Sigmoid colon (tissue), 7 donors: ENCODE results near the gene TYSND1. TPM values are rescaled to one million over a fixed set of nuclear protein-coding genes. Genes with fewer than 3 reads are reported as not detected.

Experiments used
- DNase-seq: peaks from one replicate; pipeline ENCODE4 v3.0.0-alpha.2; 2019
- H3K27ac ChIP-seq, 4 donors: fragments of 200-600 bp; sonication (generic); one replicate each; pipeline ENCODE4 v1.5.1; 2016 to 2019; ENCODE audit warnings: mild to moderate bottlenecking in 1 of 4
- H3K27me3 ChIP-seq, 3 donors: fragments of 200-600 bp; sonication (generic); one replicate each; pipeline ENCODE4 v1.5.1; 2019; ENCODE audit warnings: mild to moderate bottlenecking in 1 of 3
- H3K36me3 ChIP-seq, 4 donors: fragments of 200-600 bp; sonication (generic); one replicate each; pipeline ENCODE4 v1.5.1; 2016 to 2019
- H3K4me1 ChIP-seq, 4 donors: fragments of 200-600 bp; sonication (generic); one replicate each; pipeline ENCODE4 v1.5.1; 2017 to 2019
- H3K4me3 ChIP-seq, 4 donors: fragments of 200-600 bp; sonication (generic); one replicate each; pipeline ENCODE4 v1.5.1; 2017 to 2019; ENCODE audit warnings: mild to moderate bottlenecking in 2 of 4, moderate library complexity in 1 of 4
- H3K9me3 ChIP-seq, 4 donors: fragments of 200-600 bp in 3 of 4; sonication (generic) in 3 of 4; one replicate each; pipeline versions ENCODE4 v1.5.1 to v1.6.1; 2013 to 2019
- CTCF ChIP-seq, 4 experiments: fragments of 450-650 bp in 3 of 4; fragments of 200-600 bp in 1 of 4; IDR thresholded peaks; one replicate each; pipeline ENCODE4 v1.5.1; 2016 to 2019; ENCODE audit warnings: antibody characterized with exemption in 4 of 4, mild to moderate bottlenecking in 3 of 4, moderate library complexity in 2 of 4
- EP300 ChIP-seq, 4 donors: sonication (generic); formaldehyde crosslinking; IDR thresholded peaks; one replicate each; pipeline ENCODE4 v1.6.1; 2017; ENCODE audit warnings: antibody characterized with exemption in 4 of 4
- POLR2A ChIP-seq, 2 donors: fragments of 450-650 bp; IDR thresholded peaks; one replicate each; pipeline ENCODE4 v1.6.1; 2016; ENCODE audit warnings: antibody characterized with exemption in 2 of 2, mild to moderate bottlenecking in 2 of 2, moderate library complexity in 2 of 2
- POLR2AphosphoS5 ChIP-seq, 4 donors: sonication (generic); formaldehyde crosslinking; IDR thresholded peaks; one replicate each; pipeline ENCODE4 v1.6.1; 2017; ENCODE audit warnings: antibody characterized with exemption in 4 of 4
- WGBS, 2 donors: extraction: QIAGEN DNeasy Blood & Tissue Kit; methylation state at CpG; one replicate each; pipeline ENCODE4 v1.1.7; 2013; 5-methylcytosine and 5-hydroxymethylcytosine counted together
- intact Hi-C: fragments of 100-400 bp; cut with DNase I; formaldehyde crosslinking; loops from one replicate; pipeline ENCODE4 v1.15.1; 2023
- polyA plus RNA-seq, 3 donors: library from polyadenylated mRNA; stranded (reverse); fragments of 200-250 nt; gene quantifications; one replicate each; pipeline ENCODE4 v1.2.3, GENCODE V29; 2013
- total RNA-seq, 4 donors: library from RNA; depleted of rRNA; stranded (reverse); fragments of >200 nt; gene quantifications; one replicate each; pipeline ENCODE4 v1.1.0, GENCODE V29; 2016
- donor health status: healthy with polysubstance abuse.
- donor health status: Bipolar disorder and iron deficiency.
- donor health status: healthy.

The TYSND1 gene
- total and polyA plus RNA-seq, 7 donors, result 5.1 to 13.5 (median 8.4) TPM

GRCh38 chr10:70135684-70136083, 10.8 kb downstream of the TYSND1 start:
- TF ChIP-seq POLR2A (IDR thresholded peaks at IDR 0.05) (no peak), POLR2AphosphoS5 (IDR thresholded peaks at IDR 0.05) (no peak), CTCF (IDR thresholded peaks at IDR 0.05) (no peak), EP300 (IDR thresholded peaks at IDR 0.05) (no peak)
- WGBS, 2 donors, result 79 to 94% methylated on average over 7 of the region's 7 CpGs
- H3K4me1 ChIP-seq, result peaks cover 0 to 21% (median 18%) of the 10 kb centered on the region in 4 donors

GRCh38 chr10:70135046-70135445, 11.5 kb downstream of the TYSND1 start:
- Histone ChIP-seq H3K36me3 (peaks cover 0 to 11% (median 3%) of the 10 kb centered on the region in 4 donors), H3K9me3 (no peaks in the 10 kb centered on the region), H3K27me3 (no peaks in the 10 kb centered on the region), H3K27ac (no peak overlapping the region), H3K4me3 (no peak overlapping the region), H3K4me1 (peaks cover 0 to 21% (median 18%) of the 10 kb centered on the region in 4 donors)
- peak; percentile 42 for DNase-seq
- 95 to 97% methylated on average over 3 of the region's 3 CpGs for WGBS, 2 donors
- TF ChIP-seq POLR2AphosphoS5 (IDR thresholded peaks at IDR 0.05), result no peak
- no peak for TF ChIP-seq POLR2A (IDR thresholded peaks at IDR 0.05)
- intact Hi-C loops, result no loop called here

More at GRCh38 chr10:70135684-70136083, 10.8 kb downstream of the TYSND1 start:
- Histone ChIP-seq H3K36me3 (peaks cover 0 to 11% (median 3%) of the 10 kb centered on the region in 4 donors), H3K27me3 (no peaks in the 10 kb centered on the region), H3K9me3 (no peaks in the 10 kb centered on the region), H3K4me3 (no peak overlapping the region), H3K27ac (no peak overlapping the region)
- peak; percentile 48 for DNase-seq
- intact Hi-C loops, result no loop called here

- H3K4me1 ChIP-seq, result peaks cover 0 to 21% (median 18%) of the 10 kb centered on the region in 4 donors
- TF ChIP-seq CTCF (IDR thresholded peaks at IDR 0.05), result no peak
- TF ChIP-seq EP300 (IDR thresholded peaks at IDR 0.05), result peak in 2 of 4 donors; percentile 13 to 14
- peak in 1 of 2 donors; percentile 10 for TF ChIP-seq POLR2A (IDR thresholded peaks at IDR 0.05)
- TF ChIP-seq POLR2AphosphoS5 (IDR thresholded peaks at IDR 0.05), result peak; percentile 44 to 69 (median 68)
- H3K9me3 ChIP-seq, result no peaks in the 10 kb centered on the region
- no peaks in the 10 kb centered on the region for H3K27me3 ChIP-seq
- peak; percentile 93 for DNase-seq
- intact Hi-C loops, result no loop called here
- peak within 1 kb of the TSS; percentile 48 to 76 (median 60) for H3K4me3 ChIP-seq
- 1 to 7% methylated on average over 80 of the region's 80 CpGs for WGBS, 2 donors
- H3K36me3 ChIP-seq, result no peaks in the 10 kb centered on the region
- peak within 1 kb of the TSS; percentile 77 to 83 (median 80) for H3K27ac ChIP-seq
Observed at GRCh38 chr10:70132098-70133029, 14.1 kb downstream of the TYSND1 start, which contains the start of gene AIFM2. Gene AIFM2, minus strand, starts transcription at chr10:70132825. Its CDS starts 8,741 bp downstream, at chr10:70124084.

GRCh38 chr10:70131560-70131937, 15.0 kb downstream of the TYSND1 start:
- Histone ChIP-seq H3K4me3 (peak overlapping the region in 3 of 4 donors; percentile 58 to 76 (median 61)), H3K9me3 (no peaks in the 10 kb centered on the region), H3K4me1 (peaks cover 0 to 21% (median 18%) of the 10 kb centered on the region in 4 donors), H3K27ac (peak overlapping the region; percentile 77 to 83 (median 80)), H3K36me3 (no peaks in the 10 kb centered on the region), H3K27me3 (no peaks in the 10 kb centered on the region)
- intact Hi-C loops, result no loop called here
- DNase-seq, result peak; percentile 40
- 57 to 88% methylated on average over 4 of the region's 4 CpGs for WGBS, 2 donors
- TF ChIP-seq CTCF (IDR thresholded peaks at IDR 0.05), result no peak
- no peak for TF ChIP-seq POLR2AphosphoS5 (IDR thresholded peaks at IDR 0.05)
- TF ChIP-seq POLR2A (IDR thresholded peaks at IDR 0.05), result no peak
- no peak for TF ChIP-seq EP300 (IDR thresholded peaks at IDR 0.05)
